Upper lobe of left lung (tissue), 4 donors: ENCODE results near the gene PLAC1.

ENCODE experiments used
- POLR2A ChIP-seq, 4 donors: fragments of 450-650 bp; IDR thresholded peaks; one replicate each; pipeline ENCODE4 v1.5.1; 2016 to 2017; ENCODE audit warnings: antibody characterized with exemption in 4 of 4, mild to moderate bottlenecking in 2 of 4
- POLR2AphosphoS5 ChIP-seq, 2 donors: sonication (generic); formaldehyde crosslinking; IDR thresholded peaks; one replicate each; pipeline ENCODE4 v1.5.1; 2017; ENCODE audit warnings: antibody characterized with exemption in 2 of 2
- TF ChIP-seq, protein P1 (sequence below), 6 experiments: fragments of 450-650 bp in 4 of 6; fragments of 200-600 bp in 2 of 6; sonication (generic) in 2 of 6; IDR thresholded peaks; one replicate each; pipeline ENCODE4 v1.5.1; 2016 to 2019; ENCODE audit warnings: antibody characterized with exemption in 6 of 6

DNA sequence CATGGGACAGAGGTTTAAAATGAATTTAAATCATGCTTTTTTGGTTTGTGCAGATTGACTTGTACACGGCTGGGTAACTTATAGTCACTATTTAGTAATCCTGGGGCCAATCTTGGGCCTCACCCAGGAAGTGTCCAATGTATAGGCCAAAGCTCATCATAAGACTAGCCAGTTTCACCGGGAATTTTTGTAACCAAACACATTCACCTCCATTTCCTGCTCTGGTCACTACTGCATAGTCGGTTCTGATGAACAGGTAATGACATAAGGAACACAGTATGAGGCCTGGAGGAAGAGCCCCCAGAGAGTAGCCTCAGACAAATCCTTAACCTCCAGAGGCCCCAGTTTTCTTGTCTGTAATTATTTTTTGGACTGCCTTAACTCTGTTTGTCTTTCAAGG, 116.4 kb downstream of the PLAC1 start:
- TF ChIP-seq, protein P1, sequence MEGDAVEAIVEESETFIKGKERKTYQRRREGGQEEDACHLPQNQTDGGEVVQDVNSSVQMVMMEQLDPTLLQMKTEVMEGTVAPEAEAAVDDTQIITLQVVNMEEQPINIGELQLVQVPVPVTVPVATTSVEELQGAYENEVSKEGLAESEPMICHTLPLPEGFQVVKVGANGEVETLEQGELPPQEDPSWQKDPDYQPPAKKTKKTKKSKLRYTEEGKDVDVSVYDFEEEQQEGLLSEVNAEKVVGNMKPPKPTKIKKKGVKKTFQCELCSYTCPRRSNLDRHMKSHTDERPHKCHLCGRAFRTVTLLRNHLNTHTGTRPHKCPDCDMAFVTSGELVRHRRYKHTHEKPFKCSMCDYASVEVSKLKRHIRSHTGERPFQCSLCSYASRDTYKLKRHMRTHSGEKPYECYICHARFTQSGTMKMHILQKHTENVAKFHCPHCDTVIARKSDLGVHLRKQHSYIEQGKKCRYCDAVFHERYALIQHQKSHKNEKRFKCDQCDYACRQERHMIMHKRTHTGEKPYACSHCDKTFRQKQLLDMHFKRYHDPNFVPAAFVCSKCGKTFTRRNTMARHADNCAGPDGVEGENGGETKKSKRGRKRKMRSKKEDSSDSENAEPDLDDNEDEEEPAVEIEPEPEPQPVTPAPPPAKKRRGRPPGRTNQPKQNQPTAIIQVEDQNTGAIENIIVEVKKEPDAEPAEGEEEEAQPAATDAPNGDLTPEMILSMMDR (IDR thresholded peaks at IDR 0.05): no peak
- TF ChIP-seq POLR2AphosphoS5 (IDR thresholded peaks at IDR 0.05) (no peak), POLR2A (IDR thresholded peaks at IDR 0.05) (no peak)
